Neutrophil (primary cell): ENCODE results near the gene HMX1.

Experiments used
- H3K27ac ChIP-seq: fragments of 200-600 bp; sonication (generic); 2 replicates; pipeline ENCODE4 v1.5.1; 2016; ENCODE audit warnings: mild to moderate bottlenecking, moderate library complexity
- H3K27me3 ChIP-seq: fragments of 200-600 bp; sonication (generic); 2 replicates; pipeline ENCODE4 v1.6.0; 2016; ENCODE audit warnings: mild to moderate bottlenecking
- H3K36me3 ChIP-seq: fragments of 200-600 bp; sonication (generic); 2 replicates; pipeline ENCODE4 v1.5.1; 2017
- H3K4me1 ChIP-seq, 2 experiments: fragments of 200-600 bp in 1 of 2; sonication (generic) in 1 of 2; 1 replicate in 1 of 2; 2 replicates in 1 of 2; pipeline versions ENCODE4 v1.5.1 to v1.6.1; 2013 to 2016; ENCODE audit warnings: low read depth in 1 of 2, low read length in 1 of 2, mild to moderate bottlenecking in 1 of 2, moderate library complexity in 1 of 2; ENCODE audit not compliant: control insufficient read depth in 1 of 2, insufficient read depth in 1 of 2
- H3K4me3 ChIP-seq, 2 experiments: fragments of 200-600 bp in 1 of 2; sonication (generic) in 1 of 2; 1 replicate in 1 of 2; 2 replicates in 1 of 2; pipeline ENCODE4 v1.5.1; 2013 to 2016; ENCODE audit warnings: low read depth in 1 of 2, low read length in 1 of 2, mild to moderate bottlenecking in 1 of 2, moderate library complexity in 1 of 2
- H3K9me3 ChIP-seq: fragments of 200-600 bp; sonication (generic); 2 replicates; pipeline ENCODE4 v1.5.1; 2016
- TF ChIP-seq, protein P1 (sequence below): fragments of 200-600 bp; sonication (generic); IDR thresholded peaks from 2 replicates; pipeline ENCODE4 v1.5.1; 2016; ENCODE audit warnings: antibody characterized with exemption

The HMX1 gene

GRCh38 chr4:8830611-8831200, 40.9 kb downstream of the HMX1 start:
- no peaks in the 10 kb centered on the region for H3K36me3 ChIP-seq
- TF ChIP-seq, protein P1, sequence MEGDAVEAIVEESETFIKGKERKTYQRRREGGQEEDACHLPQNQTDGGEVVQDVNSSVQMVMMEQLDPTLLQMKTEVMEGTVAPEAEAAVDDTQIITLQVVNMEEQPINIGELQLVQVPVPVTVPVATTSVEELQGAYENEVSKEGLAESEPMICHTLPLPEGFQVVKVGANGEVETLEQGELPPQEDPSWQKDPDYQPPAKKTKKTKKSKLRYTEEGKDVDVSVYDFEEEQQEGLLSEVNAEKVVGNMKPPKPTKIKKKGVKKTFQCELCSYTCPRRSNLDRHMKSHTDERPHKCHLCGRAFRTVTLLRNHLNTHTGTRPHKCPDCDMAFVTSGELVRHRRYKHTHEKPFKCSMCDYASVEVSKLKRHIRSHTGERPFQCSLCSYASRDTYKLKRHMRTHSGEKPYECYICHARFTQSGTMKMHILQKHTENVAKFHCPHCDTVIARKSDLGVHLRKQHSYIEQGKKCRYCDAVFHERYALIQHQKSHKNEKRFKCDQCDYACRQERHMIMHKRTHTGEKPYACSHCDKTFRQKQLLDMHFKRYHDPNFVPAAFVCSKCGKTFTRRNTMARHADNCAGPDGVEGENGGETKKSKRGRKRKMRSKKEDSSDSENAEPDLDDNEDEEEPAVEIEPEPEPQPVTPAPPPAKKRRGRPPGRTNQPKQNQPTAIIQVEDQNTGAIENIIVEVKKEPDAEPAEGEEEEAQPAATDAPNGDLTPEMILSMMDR: no peak
- H3K27me3 ChIP-seq: peaks cover 17% of the 10 kb centered on the region

GRCh38 chr4:8830056-8830455, 41.6 kb downstream of the HMX1 start:
- H3K4me1 ChIP-seq: peaks cover 4 to 11% of the 10 kb centered on the region in 2 experiments
- H3K4me3 ChIP-seq: no peak overlapping the region
- H3K27ac ChIP-seq: no peak overlapping the region
- TF ChIP-seq, protein P1: no peak
- H3K9me3 ChIP-seq: no peaks in the 10 kb centered on the region
- H3K36me3 ChIP-seq: no peaks in the 10 kb centered on the region
- H3K27me3 ChIP-seq: peaks cover 21% of the 10 kb centered on the region

More at GRCh38 chr4:8830611-8831200, 40.9 kb downstream of the HMX1 start:
- no peaks in the 10 kb centered on the region for H3K9me3 ChIP-seq
- peaks cover 4 to 11% of the 10 kb centered on the region in 2 experiments for H3K4me1 ChIP-seq
- H3K4me3 ChIP-seq: no peak overlapping the region
- H3K27ac ChIP-seq: no peak overlapping the region

- Histone ChIP-seq H3K9me3 (no peaks in the 10 kb centered on the region), H3K36me3 (no peaks in the 10 kb centered on the region), H3K27me3 (peaks cover 22% of the 10 kb centered on the region), H3K4me1 (peaks cover 4 to 11% of the 10 kb centered on the region in 2 experiments), H3K4me3 (no peak overlapping the region), H3K27ac (no peak overlapping the region)
- TF ChIP-seq, protein P1: no peak
These were observed 42.1 kb downstream of the HMX1 start for GRCh38 chr4:8829584-8829983.

DNA sequence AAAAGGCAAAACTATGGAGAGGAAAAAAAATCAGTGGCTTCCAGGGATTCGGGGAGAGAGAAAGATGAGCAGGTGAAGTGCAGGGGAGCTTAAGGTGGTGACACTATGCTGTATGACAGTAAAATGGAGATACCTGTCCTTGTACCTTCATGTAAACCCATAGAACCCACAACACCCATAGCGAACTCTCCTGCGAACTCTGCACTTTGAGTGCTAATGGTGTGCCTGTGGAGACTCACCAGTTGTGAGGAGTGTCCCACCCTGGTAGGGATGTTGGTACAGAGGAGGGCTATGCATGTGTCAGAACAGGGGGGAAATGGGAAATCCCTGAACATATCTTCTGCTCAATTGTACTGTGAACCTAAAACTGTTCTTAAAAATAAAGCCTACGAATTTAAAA, 42.8 kb downstream of the HMX1 start:
- H3K4me3 ChIP-seq: no peak overlapping the region
- H3K4me1 ChIP-seq: peaks cover 4 to 11% of the 10 kb centered on the region in 2 experiments
- TF ChIP-seq, protein P1: no peak
- no peak overlapping the region for H3K27ac ChIP-seq
- H3K36me3 ChIP-seq: no peaks in the 10 kb centered on the region
- H3K27me3 ChIP-seq: peaks cover 20% of the 10 kb centered on the region
- H3K9me3 ChIP-seq: no peaks in the 10 kb centered on the region

GRCh38 chr4:8821151-8821950, 50.3 kb downstream of the HMX1 start:
- Histone ChIP-seq H3K36me3 (no peaks in the 10 kb centered on the region), H3K27me3 (peaks cover 20% of the 10 kb centered on the region), H3K4me1 (peaks cover 17 to 24% of the 10 kb centered on the region in 2 experiments), H3K9me3 (no peaks in the 10 kb centered on the region), H3K27ac (no peak overlapping the region), H3K4me3 (no peak overlapping the region)
- TF ChIP-seq, protein P1: no peak
